GM04504 (cell line): Measurements from ENCODE around the gene UBALD1.
A peak's percentile ranks its signal among the peaks of the same experiment; 100 is the strongest.

ENCODE experiments used
- DNase-seq: peaks from one replicate; pipeline ENCODE4 v3.0.0-alpha.2; 2012; ENCODE audit warnings: low read depth

The UBALD1 gene

DNA sequence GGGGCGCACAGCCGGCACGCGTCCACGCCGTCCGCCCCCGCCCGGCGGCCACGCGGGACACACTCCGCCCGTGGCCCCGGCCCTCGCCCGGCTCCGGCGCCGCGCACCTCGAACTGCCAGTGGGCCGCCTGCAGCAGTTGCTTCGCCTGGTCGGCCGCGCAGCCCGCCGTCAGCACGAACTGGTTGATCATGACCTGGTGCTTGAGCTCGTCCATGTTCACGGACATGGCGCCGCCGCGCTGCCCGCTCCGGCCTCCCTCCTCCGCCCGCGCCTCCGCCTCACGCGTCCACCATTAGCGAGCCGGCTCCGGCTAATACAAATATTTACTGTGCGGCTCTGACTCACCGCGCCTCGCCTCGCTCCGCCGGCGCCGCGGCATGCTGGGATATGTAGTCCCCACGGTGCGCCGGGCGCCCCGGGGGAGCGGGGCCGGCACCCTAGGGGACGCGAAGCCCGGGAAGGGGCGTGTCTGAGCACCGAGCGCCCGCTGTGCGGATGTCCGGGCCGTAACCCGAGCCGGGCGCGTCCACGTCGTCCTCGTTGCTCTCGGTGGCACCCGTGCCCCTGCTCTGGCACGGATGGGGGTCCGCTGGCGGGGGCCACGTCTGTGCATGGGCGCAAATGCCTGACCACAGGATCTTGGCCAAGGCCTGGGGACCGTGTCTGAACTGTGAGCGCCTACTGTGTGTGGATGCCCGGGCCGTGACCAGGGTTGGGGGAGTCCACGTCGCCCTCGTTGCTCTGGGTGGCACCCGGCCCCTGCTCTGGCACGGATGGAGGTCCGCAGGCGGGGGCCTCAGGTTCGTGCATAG lies at the start of gene UBALD1:
Gene UBALD1, minus strand, starts transcription at position 318 of the 813 bp plus-strand sequence. Its CDS starts 91 bp downstream, at position 227.
- peak; percentile 71 for DNase-seq

GRCh38 chr16:4663777-4664465 lies 49.2 kb upstream of the UBALD1 start:
- no peak for DNase-seq

GRCh38 chr16:4663465-4663776 lies 48.7 kb upstream of the UBALD1 start:
- DNase-seq, result no peak

- DNase-seq, result no peak
Observed at GRCh38 chr16:4661661-4662060, 47.0 kb upstream of the UBALD1 start.

DNA sequence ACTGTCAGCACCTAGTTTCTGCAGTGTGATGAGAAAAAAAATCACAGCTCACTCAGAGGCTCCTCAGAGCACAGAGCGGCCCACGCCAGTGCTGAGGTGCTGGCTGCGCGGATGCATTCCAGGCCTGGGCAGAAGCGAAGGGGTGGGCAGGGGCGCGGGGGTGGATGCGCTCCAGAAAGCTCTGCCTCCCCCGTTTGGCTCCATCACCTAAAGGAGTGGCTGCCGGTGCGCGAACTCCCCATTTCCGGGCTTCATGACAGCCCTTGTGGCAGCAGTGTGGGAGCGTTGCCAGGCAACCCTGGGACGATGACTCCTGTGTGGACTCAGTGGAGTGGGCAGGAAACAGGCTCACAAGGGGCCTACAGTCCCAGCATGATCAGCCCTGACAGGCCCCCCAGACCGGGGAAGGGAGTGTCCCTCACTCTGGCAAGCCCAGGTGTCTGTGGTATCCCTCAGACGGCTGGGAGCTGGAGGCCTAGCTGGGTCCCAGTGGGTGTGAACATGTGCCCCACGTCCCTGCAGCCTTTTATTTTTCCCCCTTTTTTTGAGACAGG lies 45.8 kb upstream of the UBALD1 start:
- peak; percentile 8 for DNase-seq

- DNase-seq, result no peak
Observed at GRCh38 chr16:4659363-4660353, 45.0 kb upstream of the UBALD1 start.

GRCh38 chr16:4656695-4657686 lies 42.3 kb upstream of the UBALD1 start:
- no peak for DNase-seq

DNA sequence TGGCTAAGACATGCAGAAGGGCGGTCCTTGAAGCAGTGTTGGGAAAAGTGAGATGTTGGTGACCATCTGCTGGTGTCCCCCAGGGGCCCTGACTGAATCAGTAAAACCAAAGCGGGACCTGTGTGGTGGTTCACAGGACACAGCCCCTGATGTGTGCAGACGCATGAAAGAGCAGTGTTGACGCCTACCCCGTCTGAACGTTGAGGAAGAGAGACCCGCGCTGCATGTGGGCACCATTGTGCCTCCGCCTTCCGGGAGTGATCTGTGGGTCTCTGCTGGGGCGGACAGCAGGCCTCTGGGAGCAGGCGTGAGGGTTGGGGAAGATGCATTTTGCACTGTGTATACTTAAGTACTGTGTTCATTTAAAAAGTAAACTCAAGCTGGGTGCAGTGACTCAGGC lies 41.5 kb upstream of the UBALD1 start:
- DNase-seq, result no peak

DNA sequence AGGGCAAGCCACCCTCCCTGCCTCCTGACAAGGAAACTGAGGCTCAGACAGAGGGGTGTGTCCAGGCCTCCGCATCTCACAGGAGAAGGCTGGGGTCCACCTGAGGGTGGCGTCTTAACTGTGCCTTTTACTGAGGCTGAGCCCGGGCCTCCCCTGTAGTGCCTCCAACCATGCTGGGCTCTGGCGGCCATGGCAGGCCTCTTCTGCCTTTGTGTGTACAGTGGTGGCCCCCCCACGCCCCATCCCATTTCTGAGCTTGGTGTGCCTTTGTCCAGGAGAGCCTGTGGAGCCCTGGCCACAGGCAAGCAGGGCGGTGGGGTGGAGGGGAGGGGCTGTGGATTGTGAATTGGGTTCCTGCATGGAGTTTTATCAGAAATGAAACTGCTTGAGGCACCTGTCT lies 41.1 kb upstream of the UBALD1 start:
- no peak for DNase-seq

DNA sequence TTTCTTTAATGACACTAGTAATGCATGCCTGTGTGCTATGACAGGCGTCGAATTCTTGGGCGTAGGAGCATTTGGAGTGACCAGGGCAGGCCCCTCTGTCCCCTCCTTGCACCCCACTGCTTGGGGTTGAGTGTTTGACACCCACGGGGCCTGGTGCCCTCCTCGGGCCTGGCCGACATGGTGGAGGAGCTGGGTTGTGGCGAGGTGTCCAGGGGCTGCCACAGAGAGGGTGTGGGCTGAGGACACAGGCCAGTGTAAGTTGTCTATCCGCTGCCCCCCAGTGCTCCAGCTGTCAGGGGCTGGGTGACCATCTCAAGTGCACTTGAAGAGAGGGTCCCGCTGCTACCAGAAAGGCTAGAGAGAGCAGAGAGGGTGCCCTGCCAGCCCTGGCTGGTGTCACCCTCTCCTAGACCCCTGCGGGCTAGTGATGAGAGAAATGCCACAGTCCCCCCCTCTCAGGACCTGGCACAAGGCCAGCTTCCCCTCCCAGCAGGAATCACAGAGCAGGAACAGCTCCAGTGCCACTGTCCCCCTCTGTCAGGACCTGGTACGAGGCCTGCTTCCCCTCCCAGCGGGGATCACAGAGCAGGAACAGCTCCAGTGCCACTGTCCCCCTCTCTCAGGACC lies 40.4 kb upstream of the UBALD1 start:
- DNase-seq, result no peak

DNA sequence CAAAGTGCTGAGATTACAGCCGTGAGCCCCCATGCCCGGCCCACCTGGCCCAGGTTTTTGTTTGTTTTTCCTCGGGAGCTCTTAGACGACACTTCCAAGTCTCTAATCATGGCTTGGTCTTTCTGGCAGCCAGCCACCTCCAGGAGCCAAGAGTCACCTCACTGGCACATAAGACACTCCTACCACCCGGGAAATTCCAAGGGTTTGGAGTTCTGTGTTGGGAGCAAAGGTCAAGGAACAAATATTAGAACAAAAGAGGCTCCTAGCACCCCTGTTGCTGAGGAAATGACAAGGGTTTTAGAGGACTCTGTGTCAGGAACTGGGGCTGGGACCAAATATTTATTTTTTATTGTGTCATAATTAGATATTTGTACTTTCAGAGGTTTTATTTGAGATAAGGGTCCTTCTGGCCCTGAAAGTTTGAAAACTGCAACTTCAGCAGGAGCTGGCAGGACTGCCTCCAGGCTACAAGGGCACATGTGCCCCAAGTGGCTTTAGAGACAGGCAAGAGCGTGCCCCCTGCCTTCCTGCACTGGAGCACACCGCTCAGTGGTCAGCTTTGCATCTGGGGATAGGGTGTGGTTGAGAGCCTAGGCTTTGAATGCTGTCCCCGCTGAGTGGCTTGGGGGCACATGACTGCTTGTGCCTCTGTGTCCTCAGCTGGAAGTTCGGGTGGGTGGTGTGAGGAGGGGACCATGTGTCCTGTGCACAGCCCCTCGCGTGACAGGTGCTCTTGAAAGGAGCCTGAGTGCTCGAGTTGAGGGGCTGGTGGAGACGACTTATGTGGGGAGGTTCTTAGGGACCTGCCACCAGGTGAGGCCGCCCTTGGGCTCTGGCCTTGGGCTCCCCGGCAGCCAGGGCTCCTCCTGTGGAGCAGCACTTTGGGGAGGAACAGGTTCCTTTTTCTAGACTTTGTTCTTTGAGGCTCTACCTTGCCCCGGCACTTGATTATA lies 39.6 kb upstream of the UBALD1 start:
- no peak for DNase-seq

GRCh38 chr16:4652561-4652960 lies 37.9 kb upstream of the UBALD1 start:
- DNase-seq, result no peak

- DNase-seq, result no peak
Observed at GRCh38 chr16:4651827-4652226, 37.1 kb upstream of the UBALD1 start.

DNA sequence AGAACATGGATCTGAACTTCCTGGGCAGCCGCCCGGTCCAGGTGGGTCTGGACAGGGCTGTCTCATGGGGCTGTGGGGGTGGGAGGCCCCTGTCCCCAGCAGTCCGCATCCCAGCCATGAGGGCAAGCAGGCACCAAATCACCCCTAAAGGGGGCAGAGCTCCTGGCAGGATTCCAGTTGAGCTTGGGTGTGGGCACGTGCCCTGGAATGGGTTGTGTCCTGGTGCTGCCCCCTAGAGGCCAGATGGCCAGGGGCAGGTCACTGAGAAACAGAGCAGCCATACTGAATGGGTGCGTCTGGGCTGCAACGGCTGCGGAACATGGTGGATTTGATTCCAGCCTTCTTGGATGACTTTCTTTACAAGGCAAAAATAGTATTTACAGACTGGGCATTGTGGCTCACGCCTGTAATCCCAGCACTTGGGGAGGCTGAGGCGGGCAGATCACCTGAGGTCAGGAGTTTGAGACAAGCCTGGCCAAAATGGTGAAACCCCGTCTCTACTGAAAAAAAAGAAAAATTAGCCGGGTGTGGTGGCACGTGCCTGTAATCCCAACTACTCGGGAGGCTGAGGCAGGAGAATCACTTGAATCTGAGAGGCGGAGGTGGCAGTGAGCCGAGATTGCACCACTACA lies 35.9 kb upstream of the UBALD1 start:
- peak; percentile 16 for DNase-seq

- no peak for DNase-seq
Observed at GRCh38 chr16:4649744-4650442, 35.2 kb upstream of the UBALD1 start.

GRCh38 chr16:4648917-4649316 lies 34.2 kb upstream of the UBALD1 start:
- DNase-seq, result no peak

DNA sequence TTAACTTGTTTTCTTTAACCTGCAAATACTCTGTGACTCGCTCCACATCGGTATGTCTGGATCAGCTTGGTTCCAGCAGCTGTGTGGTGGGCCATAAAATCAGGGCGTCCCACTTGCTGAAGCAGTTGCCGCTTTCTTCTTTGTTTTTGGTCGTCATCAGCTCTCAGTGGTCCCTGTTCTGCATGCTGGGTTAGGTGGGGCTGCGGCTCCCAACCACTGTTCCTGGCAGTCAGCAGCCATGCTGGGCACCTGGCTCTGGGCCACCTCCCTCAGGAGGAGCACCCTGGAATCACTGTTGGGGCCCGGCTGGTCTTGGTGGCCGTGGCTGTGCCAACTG lies 32.9 kb upstream of the UBALD1 start:
- DNase-seq, result no peak
